ENCODE data around the gene THAP7. TPM values are rescaled to one million over a fixed set of nuclear protein-coding genes. Genes with fewer than 3 reads are reported as not detected.
A peak's percentile ranks its signal among the peaks of the same experiment; 100 is the strongest.

Gene THAP7
- total and polyA plus RNA-seq, 9 of the 15 experiments (the other 6 are each of a cell fraction or from before 2014, with no cell fraction given) = 7.9 to 263 (median 84.1) TPM

DNA sequence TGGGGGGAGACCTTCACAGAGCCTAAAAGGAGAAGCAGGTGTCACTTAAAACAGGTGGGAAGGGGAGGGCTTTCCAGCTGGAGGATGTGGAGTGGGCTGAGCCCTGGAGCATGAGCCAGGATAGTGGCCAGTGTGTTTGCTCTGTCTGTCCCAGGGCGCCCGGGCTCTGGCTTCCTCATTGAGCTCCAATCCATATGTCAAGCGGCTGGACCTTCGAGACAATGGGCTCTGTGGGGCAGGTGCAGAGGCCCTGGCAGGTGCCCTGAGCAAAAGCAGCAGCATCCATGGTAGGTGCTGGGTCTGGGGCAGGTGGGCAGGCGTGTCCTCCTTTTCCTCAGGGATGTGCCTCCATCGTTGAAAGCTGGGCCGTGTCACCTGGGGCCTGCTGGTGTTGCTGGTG, 45.8 kb upstream of the THAP7 start:
- Histone ChIP-seq H3K36me3 (ENCODE audit: control insufficient read depth, insufficient read depth, low read length) (no peaks in the 10 kb centered on the region), H3K9me1 (ENCODE audit: control insufficient read depth, insufficient read depth, low read length) (peaks cover 2% of the 10 kb centered on the region), H3K27ac (ENCODE audit: extremely low read depth, low read depth, low read length) (no peak overlapping the region), H3K9me3 (replicated peaks; ENCODE audit: control insufficient read depth, insufficient read depth, low read depth, low read length) (no peaks in the 10 kb centered on the region), H3K4me3 (no peak overlapping the region), H4K20me1 (replicated peaks; ENCODE audit: control insufficient read depth, insufficient read depth, low read length) (peaks cover 24% of the 10 kb centered on the region), H2AFZ (ENCODE audit: low read depth, low read length) (no peak overlapping the region), H3K79me2 (ENCODE audit: control insufficient read depth, insufficient read depth, low read length) (no peaks in the 10 kb centered on the region), H3K4me2 (ENCODE audit: insufficient read depth, low read length) (no peak overlapping the region), H3K9ac (ENCODE audit: insufficient read depth in 1 of 2, low read depth in 2 of 2, low read length in 2 of 2) (no peak overlapping the region), H3K27me3 (ENCODE audit: control insufficient read depth in 2 of 2, insufficient read depth in 2 of 2, low read length in 2 of 2) (peaks cover 29 to 77% of the 10 kb centered on the region in 2 experiments; a peak in 4 of 5 replicates), H3K4me1 (replicated peaks in 1 of 2; ENCODE audit: control insufficient read depth in 2 of 2, insufficient read depth in 2 of 2, low read length in 2 of 2) (peaks cover 22 to 36% of the 10 kb centered on the region in 2 experiments)
- under 1% methylated on average over 7 of the region's 7 CpGs for WGBS (ENCODE audit: insufficient coverage, low coverage, missing lambda C conversion rate)
- TF ChIP-seq PRMT5 (CRISPR knock-in tag; IDR thresholded peaks at IDR 0.05) = peak; percentile 39; the same call in 1 of the 2 replicates
- no peak for TF ChIP-seq SOX6 (IDR thresholded peaks at IDR 0.05)
- ATAC-seq = no peak
- no peak for FAIRE-seq
- intact Hi-C loops (cut with micrococcal nuclease) = loop anchor here (5.0 kb wide), 2 partner anchors 35 to 85 kb away; no protein-coding TSS in a partner anchor
- BruUV-seq (replicated peaks) = no TSS peak
- in situ Hi-C loops (cut with MboI) = no loop called here
- no peak for DNase-seq (ENCODE audit: extremely low read depth in 1 of 4, low spot score in 3 of 4)
- ChIA-PET POLR2A (interaction anchor here (0.5 to 12.9 kb wide), 10 partner anchors 8 to 305 kb away, joined by 3 to 120 read pairs (median 5); partner anchors contain the start of genes SLC7A4 and THAP7), CTCF (ENCODE audit: low intra/inter-chr PET ratio) (no interaction called here)

DNA sequence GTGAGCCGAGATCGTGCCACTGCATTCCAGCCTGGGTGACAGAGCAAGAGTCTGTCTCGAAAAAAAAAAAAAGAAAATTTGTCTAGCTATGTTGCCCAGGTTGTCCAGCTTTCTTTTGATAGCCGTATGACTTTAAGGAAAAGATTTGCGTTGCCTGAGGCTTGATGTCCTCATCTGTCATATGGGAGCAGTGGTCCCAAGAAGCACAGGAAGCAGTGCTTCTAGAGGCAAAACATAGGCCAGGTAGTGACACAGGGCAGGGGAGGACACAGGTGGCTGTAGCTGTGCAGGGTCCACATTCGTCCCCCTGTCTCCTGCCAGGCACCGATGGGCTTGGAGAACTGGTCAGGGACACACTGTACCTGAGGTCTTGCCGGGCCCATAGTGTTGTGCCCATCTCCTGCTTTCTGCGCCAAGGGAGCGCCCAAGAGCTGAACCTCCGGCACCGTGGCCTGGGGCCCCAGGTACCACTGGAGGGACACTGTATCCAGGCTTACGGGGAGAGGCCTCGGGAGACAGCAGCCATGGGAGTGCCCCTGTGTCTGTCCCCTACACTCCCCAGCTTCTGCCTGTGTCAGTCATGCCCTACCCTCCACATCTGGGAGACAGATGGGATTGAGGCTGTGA, 45.2 kb upstream of the THAP7 start:
- Histone ChIP-seq H3K36me3 (ENCODE audit: control insufficient read depth, insufficient read depth, low read length) (no peaks in the 10 kb centered on the region), H3K4me2 (ENCODE audit: insufficient read depth, low read length) (no peak overlapping the region), H3K27me3 (ENCODE audit: control insufficient read depth in 2 of 2, insufficient read depth in 2 of 2, low read length in 2 of 2) (peaks cover 27 to 72% of the 10 kb centered on the region in 2 experiments; a peak in 4 of 5 replicates), H2AFZ (ENCODE audit: low read depth, low read length) (no peak overlapping the region), H3K9me3 (replicated peaks; ENCODE audit: control insufficient read depth, insufficient read depth, low read depth, low read length) (no peaks in the 10 kb centered on the region), H3K9me1 (ENCODE audit: control insufficient read depth, insufficient read depth, low read length) (no peaks in the 10 kb centered on the region), H3K79me2 (ENCODE audit: control insufficient read depth, insufficient read depth, low read length) (no peaks in the 10 kb centered on the region), H3K9ac (ENCODE audit: insufficient read depth in 1 of 2, low read depth in 2 of 2, low read length in 2 of 2) (peak overlapping the region in 1 of 2 experiments; percentile 10; a peak in 1 of 4 replicates), H3K4me1 (replicated peaks in 1 of 2; ENCODE audit: control insufficient read depth in 2 of 2, insufficient read depth in 2 of 2, low read length in 2 of 2) (peaks cover 22 to 33% of the 10 kb centered on the region in 2 experiments), H4K20me1 (replicated peaks; ENCODE audit: control insufficient read depth, insufficient read depth, low read length) (peaks cover 20% of the 10 kb centered on the region), H3K27ac (ENCODE audit: extremely low read depth, low read depth, low read length) (no peak overlapping the region), H3K4me3 (no peak overlapping the region)
- ATAC-seq = no peak
- ChIA-PET POLR2A (interaction anchor here (0.6 to 12.9 kb wide), 13 partner anchors 8 to 304 kb away, joined by 3 to 120 read pairs (median 5); partner anchors contain the start of genes SLC7A4 and THAP7), CTCF (ENCODE audit: low intra/inter-chr PET ratio) (no interaction called here)
- in situ Hi-C loops (cut with MboI) = no loop called here
- intact Hi-C loops (cut with micrococcal nuclease) = loop anchor here (5.0 kb wide), 2 partner anchors 35 to 85 kb away; no protein-coding TSS in a partner anchor
- no peak for DNase-seq (ENCODE audit: extremely low read depth in 1 of 4, low spot score in 3 of 4)
- FAIRE-seq = no peak
- no TSS peak for BruUV-seq (replicated peaks)
- 15% methylated on average over 14 of the region's 14 CpGs for WGBS (ENCODE audit: insufficient coverage, low coverage, missing lambda C conversion rate)
- TF ChIP-seq TCF7L2 (IDR thresholded peaks at IDR 0.05; ENCODE audit: low read depth, low read length) = no peak
- TF ChIP-seq ZNF165 (CRISPR knock-in tag; IDR thresholded peaks at IDR 0.05; ENCODE audit: borderline replicate concordance) = no peak
- TF ChIP-seq PTBP1 (IDR thresholded peaks at IDR 0.05; ENCODE audit: low read depth, low read length) = no peak
- no peak for TF ChIP-seq BRCA1 (IDR thresholded peaks at IDR 0.05)
- TF ChIP-seq BRCA1 (CRISPR knock-in tag; IDR thresholded peaks at IDR 0.05) = no peak
- no peak for TF ChIP-seq HEY1 (CRISPR knock-in tag; IDR thresholded peaks at IDR 0.05; ENCODE audit: borderline replicate concordance)
- TF ChIP-seq CBX2 (IDR thresholded peaks at IDR 0.05; ENCODE audit: insufficient read depth, low read length, poor library complexity, severe bottlenecking) = no peak
- no peak for TF ChIP-seq NFE2 (IDR thresholded peaks at IDR 0.05; ENCODE audit: low read depth)
- TF ChIP-seq ELF4 (CRISPR knock-in tag; IDR thresholded peaks at IDR 0.05) = no peak
- no peak for TF ChIP-seq KDM5B (IDR thresholded peaks at IDR 0.05; ENCODE audit: insufficient replicate concordance, low read depth, low read length)
- TF ChIP-seq, protein P1, sequence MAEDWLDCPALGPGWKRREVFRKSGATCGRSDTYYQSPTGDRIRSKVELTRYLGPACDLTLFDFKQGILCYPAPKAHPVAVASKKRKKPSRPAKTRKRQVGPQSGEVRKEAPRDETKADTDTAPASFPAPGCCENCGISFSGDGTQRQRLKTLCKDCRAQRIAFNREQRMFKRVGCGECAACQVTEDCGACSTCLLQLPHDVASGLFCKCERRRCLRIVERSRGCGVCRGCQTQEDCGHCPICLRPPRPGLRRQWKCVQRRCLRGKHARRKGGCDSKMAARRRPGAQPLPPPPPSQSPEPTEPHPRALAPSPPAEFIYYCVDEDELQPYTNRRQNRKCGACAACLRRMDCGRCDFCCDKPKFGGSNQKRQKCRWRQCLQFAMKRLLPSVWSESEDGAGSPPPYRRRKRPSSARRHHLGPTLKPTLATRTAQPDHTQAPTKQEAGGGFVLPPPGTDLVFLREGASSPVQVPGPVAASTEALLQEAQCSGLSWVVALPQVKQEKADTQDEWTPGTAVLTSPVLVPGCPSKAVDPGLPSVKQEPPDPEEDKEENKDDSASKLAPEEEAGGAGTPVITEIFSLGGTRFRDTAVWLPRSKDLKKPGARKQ (CRISPR knock-in tag; IDR thresholded peaks at IDR 0.05) = no peak
- no peak for TF ChIP-seq ZNF124 (CRISPR knock-in tag; IDR thresholded peaks at IDR 0.05)
